ENCODE measurements around the gene PDGFC. TPM values are rescaled to one million over a fixed set of nuclear protein-coding genes. Genes with fewer than 3 reads are reported as not detected.

PDGFC gene
- polyA plus RNA-seq, 3 donors = 2.5 to 5.0 (median 4.9) TPM

DNA sequence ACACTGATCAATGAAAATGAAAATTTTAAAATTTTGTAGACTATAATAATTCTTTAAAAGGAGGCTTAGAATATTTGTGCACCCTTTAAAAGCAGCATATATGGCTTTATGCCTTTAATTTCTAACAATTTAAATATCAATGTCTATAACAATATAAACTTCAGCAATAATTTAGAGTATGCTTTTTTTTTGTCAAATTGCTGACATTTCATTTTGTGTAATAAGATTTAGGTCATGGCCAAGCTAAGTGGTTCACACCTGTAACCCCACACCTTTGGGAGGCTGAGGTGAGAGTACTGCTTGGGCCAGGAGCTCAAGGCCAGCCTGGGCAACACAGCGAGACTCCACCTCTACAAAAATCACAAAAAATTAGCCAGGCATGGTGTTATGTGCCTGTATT is 86.2 kb downstream of the PDGFC start:
- peaks cover 28% of the 10 kb centered on the region for H3K4me1 Mint-ChIP-seq
- Histone ChIP-seq H3K4me2 (replicated peaks; ENCODE audit: extremely low read depth, low read length, poor library complexity, severe bottlenecking) (no peak overlapping the region), H3K9me3 (replicated peaks in 1 of 2; ENCODE audit: control insufficient read depth in 1 of 2, insufficient read depth in 1 of 2, low read length in 2 of 2) (peaks cover 0 to 4% of the 10 kb centered on the region in 2 donors), H3K27ac (ENCODE audit: low read depth in 1 of 2, low read length in 2 of 2) (no peak overlapping the region), H4K20me1 (ENCODE audit: insufficient read depth, low read length) (no peaks in the 10 kb centered on the region), H3K36me3 (replicated peaks in 1 of 2; ENCODE audit: control insufficient read depth in 1 of 2, insufficient read depth in 2 of 2, low read length in 2 of 2) (no peaks in the 10 kb centered on the region), H3K9ac (ENCODE audit: insufficient read depth, low read length, poor library complexity, severe bottlenecking) (no peak overlapping the region), H3K79me2 (ENCODE audit: insufficient read depth, low read length) (no peaks in the 10 kb centered on the region), H2AFZ (ENCODE audit: insufficient read depth, low read depth, low read length, poor library complexity, severe bottlenecking) (no peak overlapping the region), H3K4me3 (replicated peaks in 1 of 3; ENCODE audit: low read depth in 2 of 3, low read length in 3 of 3) (no peak overlapping the region), H3K27me3 (ENCODE audit: control insufficient read depth in 2 of 2, insufficient read depth in 2 of 2, low read length in 2 of 2) (no peaks in the 10 kb centered on the region), H3K4me1 (ENCODE audit: control insufficient read depth in 1 of 2, insufficient read depth in 2 of 2, low read length in 2 of 2) (peaks cover 10 to 21% of the 10 kb centered on the region in 2 donors)
- WGBS (ENCODE audit: insufficient coverage) = no CpG with 5 or more reads among the region's 1 CpG
- H3K9me3 Mint-ChIP-seq = peaks cover 0 to 16% (median 9%) of the 10 kb centered on the region in 7 donors
- no peak for DNase-seq
- TF ChIP-seq, protein P1, sequence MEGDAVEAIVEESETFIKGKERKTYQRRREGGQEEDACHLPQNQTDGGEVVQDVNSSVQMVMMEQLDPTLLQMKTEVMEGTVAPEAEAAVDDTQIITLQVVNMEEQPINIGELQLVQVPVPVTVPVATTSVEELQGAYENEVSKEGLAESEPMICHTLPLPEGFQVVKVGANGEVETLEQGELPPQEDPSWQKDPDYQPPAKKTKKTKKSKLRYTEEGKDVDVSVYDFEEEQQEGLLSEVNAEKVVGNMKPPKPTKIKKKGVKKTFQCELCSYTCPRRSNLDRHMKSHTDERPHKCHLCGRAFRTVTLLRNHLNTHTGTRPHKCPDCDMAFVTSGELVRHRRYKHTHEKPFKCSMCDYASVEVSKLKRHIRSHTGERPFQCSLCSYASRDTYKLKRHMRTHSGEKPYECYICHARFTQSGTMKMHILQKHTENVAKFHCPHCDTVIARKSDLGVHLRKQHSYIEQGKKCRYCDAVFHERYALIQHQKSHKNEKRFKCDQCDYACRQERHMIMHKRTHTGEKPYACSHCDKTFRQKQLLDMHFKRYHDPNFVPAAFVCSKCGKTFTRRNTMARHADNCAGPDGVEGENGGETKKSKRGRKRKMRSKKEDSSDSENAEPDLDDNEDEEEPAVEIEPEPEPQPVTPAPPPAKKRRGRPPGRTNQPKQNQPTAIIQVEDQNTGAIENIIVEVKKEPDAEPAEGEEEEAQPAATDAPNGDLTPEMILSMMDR (IDR thresholded peaks at IDR 0.05) = no peak
- peaks cover 0 to 2% (median 0%) of the 10 kb centered on the region in 3 donors for H3K27me3 Mint-ChIP-seq (ENCODE audit: low read depth in 3 of 3)
- peaks cover 0 to 9% of the 10 kb centered on the region in 2 donors for H3K36me3 Mint-ChIP-seq
- no peak overlapping the region for H3K27ac Mint-ChIP-seq
- intact Hi-C loops (cut with micrococcal nuclease) = no loop called here
- no peak overlapping the region for H3K4me3 Mint-ChIP-seq

DNA sequence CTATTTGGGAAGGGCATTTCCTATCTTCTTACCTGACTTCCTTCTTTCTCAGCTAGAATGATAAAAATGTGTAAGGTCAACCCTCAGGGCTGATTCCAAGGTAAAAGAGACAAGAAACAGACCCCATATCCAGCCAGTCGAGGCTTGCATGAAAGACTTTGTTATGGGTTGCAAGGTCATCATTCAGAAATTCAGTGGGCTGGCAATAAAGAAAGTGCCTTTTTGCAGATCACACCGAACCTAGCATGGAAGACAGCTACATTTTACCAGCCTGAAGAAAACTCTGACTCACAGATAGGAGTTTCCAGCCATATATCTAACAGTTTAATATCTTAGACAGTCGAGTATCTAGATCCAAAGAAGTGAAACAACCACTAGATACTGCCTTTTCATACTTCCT is 87.4 kb downstream of the PDGFC start:
- H3K4me2 ChIP-seq (replicated peaks; ENCODE audit: extremely low read depth, low read length, poor library complexity, severe bottlenecking) = no peak overlapping the region
- Mint-ChIP-seq H3K4me3 (no peak overlapping the region), H3K36me3 (peaks cover 0 to 9% of the 10 kb centered on the region in 2 donors), H3K27me3 (ENCODE audit: low read depth in 3 of 3) (no peaks in the 10 kb centered on the region), H3K4me1 (peaks cover 16% of the 10 kb centered on the region), H3K9me3 (peaks cover 0 to 15% (median 9%) of the 10 kb centered on the region in 7 donors), H3K27ac (no peak overlapping the region)
- no peaks in the 10 kb centered on the region for H4K20me1 ChIP-seq (ENCODE audit: insufficient read depth, low read length)
- no peaks in the 10 kb centered on the region for H3K27me3 ChIP-seq (ENCODE audit: control insufficient read depth in 2 of 2, insufficient read depth in 2 of 2, low read length in 2 of 2)
- H3K4me1 ChIP-seq (ENCODE audit: control insufficient read depth in 1 of 2, insufficient read depth in 2 of 2, low read length in 2 of 2) = peaks cover 0 to 9% of the 10 kb centered on the region in 2 donors
- no peak overlapping the region for H3K9ac ChIP-seq (ENCODE audit: insufficient read depth, low read length, poor library complexity, severe bottlenecking)
- no peaks in the 10 kb centered on the region for H3K79me2 ChIP-seq (ENCODE audit: insufficient read depth, low read length)
- H3K9me3 ChIP-seq (replicated peaks in 1 of 2; ENCODE audit: control insufficient read depth in 1 of 2, insufficient read depth in 1 of 2, low read length in 2 of 2) = peaks cover 0 to 4% of the 10 kb centered on the region in 2 donors
- H2AFZ ChIP-seq (ENCODE audit: insufficient read depth, low read depth, low read length, poor library complexity, severe bottlenecking) = no peak overlapping the region
- no peak for DNase-seq
- no peaks in the 10 kb centered on the region for H3K36me3 ChIP-seq (replicated peaks in 1 of 2; ENCODE audit: control insufficient read depth in 1 of 2, insufficient read depth in 2 of 2, low read length in 2 of 2)
- H3K27ac ChIP-seq (ENCODE audit: low read depth in 1 of 2, low read length in 2 of 2) = no peak overlapping the region
- intact Hi-C loops (cut with micrococcal nuclease) = no loop called here
- no peak overlapping the region for H3K4me3 ChIP-seq (replicated peaks in 1 of 3; ENCODE audit: low read depth in 2 of 3, low read length in 3 of 3)
- TF ChIP-seq, protein P1 (IDR thresholded peaks at IDR 0.05) = no peak
- WGBS (ENCODE audit: insufficient coverage) = 94% methylated on average over 2 of the region's 3 CpGs

All from CD14-positive monocyte (primary cell).